Measurements from ENCODE around the gene GPC6.

GRCh38 chr13:93726173-93726957 is 499.8 kb downstream of the GPC6 start:
- TF ChIP-seq, protein P1, sequence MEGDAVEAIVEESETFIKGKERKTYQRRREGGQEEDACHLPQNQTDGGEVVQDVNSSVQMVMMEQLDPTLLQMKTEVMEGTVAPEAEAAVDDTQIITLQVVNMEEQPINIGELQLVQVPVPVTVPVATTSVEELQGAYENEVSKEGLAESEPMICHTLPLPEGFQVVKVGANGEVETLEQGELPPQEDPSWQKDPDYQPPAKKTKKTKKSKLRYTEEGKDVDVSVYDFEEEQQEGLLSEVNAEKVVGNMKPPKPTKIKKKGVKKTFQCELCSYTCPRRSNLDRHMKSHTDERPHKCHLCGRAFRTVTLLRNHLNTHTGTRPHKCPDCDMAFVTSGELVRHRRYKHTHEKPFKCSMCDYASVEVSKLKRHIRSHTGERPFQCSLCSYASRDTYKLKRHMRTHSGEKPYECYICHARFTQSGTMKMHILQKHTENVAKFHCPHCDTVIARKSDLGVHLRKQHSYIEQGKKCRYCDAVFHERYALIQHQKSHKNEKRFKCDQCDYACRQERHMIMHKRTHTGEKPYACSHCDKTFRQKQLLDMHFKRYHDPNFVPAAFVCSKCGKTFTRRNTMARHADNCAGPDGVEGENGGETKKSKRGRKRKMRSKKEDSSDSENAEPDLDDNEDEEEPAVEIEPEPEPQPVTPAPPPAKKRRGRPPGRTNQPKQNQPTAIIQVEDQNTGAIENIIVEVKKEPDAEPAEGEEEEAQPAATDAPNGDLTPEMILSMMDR (IDR thresholded peaks at IDR 0.05) = no peak
- no peak for TF ChIP-seq POLR2AphosphoS5 (IDR thresholded peaks at IDR 0.05; ENCODE audit: insufficient read depth in 1 of 2, low read depth in 1 of 2)

Data from vagina (tissue), 2 donors.